Stomach smooth muscle (tissue), 2 donors: ENCODE measurements around the gene GEMIN5.

Source experiments
- H3K27ac ChIP-seq: one replicate; pipeline ENCODE4 v1.7.0; 2013; ENCODE audit warnings: mild to moderate bottlenecking, low read length, inconsistent platforms
- H3K27me3 ChIP-seq, 2 donors: one replicate each; pipeline ENCODE4 v1.7.0; 2013; ENCODE audit warnings: low read length in 2 of 2; ENCODE audit not compliant: insufficient read depth in 2 of 2, control insufficient read depth in 1 of 2
- H3K36me3 ChIP-seq, 2 donors: one replicate each; pipeline ENCODE4 v1.7.0; 2013; ENCODE audit warnings: low read length in 2 of 2; ENCODE audit not compliant: control insufficient read depth in 2 of 2, insufficient read depth in 2 of 2
- H3K4me1 ChIP-seq: one replicate; pipeline ENCODE4 v1.7.0; 2013; ENCODE audit warnings: low read length; ENCODE audit not compliant: control insufficient read depth, insufficient read depth
- H3K4me3 ChIP-seq, 2 donors: one replicate each; pipeline ENCODE4 v1.7.0; 2013; ENCODE audit warnings: low read length in 2 of 2
- H3K9ac ChIP-seq, 2 donors: one replicate each; pipeline ENCODE4 v1.7.0; 2013; ENCODE audit warnings: low read length in 2 of 2, mild to moderate bottlenecking in 1 of 2
- H3K9me3 ChIP-seq, 2 donors: one replicate each; pipeline ENCODE4 v1.7.0; 2013; ENCODE audit warnings: low read length in 2 of 2; ENCODE audit not compliant: control insufficient read depth in 2 of 2
- donor health status: healthy.
- donor health status: Pancreatic carcinoma.

The GEMIN5 gene

GRCh38 chr5:154885439-154885838 lies 52.6 kb downstream of the GEMIN5 start:
- Histone ChIP-seq H3K9me3 (peaks cover 6 to 15% of the 10 kb centered on the region in 2 donors), H3K27me3 (no peaks in the 10 kb centered on the region), H3K36me3 (peaks cover 26 to 38% of the 10 kb centered on the region in 2 donors), H3K27ac (no peak overlapping the region), H3K4me3 (no peak overlapping the region), H3K4me1 (no peaks in the 10 kb centered on the region), H3K9ac (no peak overlapping the region)

GRCh38 chr5:154884424-154884823 lies 53.6 kb downstream of the GEMIN5 start:
- no peak overlapping the region for H3K4me3 ChIP-seq
- H3K36me3 ChIP-seq = peaks cover 21 to 32% of the 10 kb centered on the region in 2 donors
- no peaks in the 10 kb centered on the region for H3K4me1 ChIP-seq
- no peaks in the 10 kb centered on the region for H3K27me3 ChIP-seq
- peaks cover 6 to 15% of the 10 kb centered on the region in 2 donors for H3K9me3 ChIP-seq
- H3K27ac ChIP-seq = no peak overlapping the region
- H3K9ac ChIP-seq = no peak overlapping the region

GRCh38 chr5:154881986-154882385 lies 56.0 kb downstream of the GEMIN5 start:
- Histone ChIP-seq H3K4me1 (no peaks in the 10 kb centered on the region), H3K9ac (no peak overlapping the region), H3K27me3 (no peaks in the 10 kb centered on the region), H3K4me3 (no peak overlapping the region), H3K27ac (no peak overlapping the region), H3K36me3 (peaks cover 13 to 18% of the 10 kb centered on the region in 2 donors), H3K9me3 (peaks cover 13 to 19% of the 10 kb centered on the region in 2 donors)

- H3K27me3 ChIP-seq = no peaks in the 10 kb centered on the region
- H3K27ac ChIP-seq = no peak overlapping the region
- no peak overlapping the region for H3K9ac ChIP-seq
- peaks cover 3 to 8% of the 10 kb centered on the region in 2 donors for H3K9me3 ChIP-seq
- no peak overlapping the region for H3K4me3 ChIP-seq
- H3K4me1 ChIP-seq = no peaks in the 10 kb centered on the region
- H3K36me3 ChIP-seq = peaks cover 23% of the 10 kb centered on the region in 2 donors
Observed at GRCh38 chr5:154878642-154879335, 59.2 kb downstream of the GEMIN5 start.

GRCh38 chr5:154873791-154874331 lies 64.2 kb downstream of the GEMIN5 start:
- H3K9me3 ChIP-seq = peaks cover under 1 to 4% of the 10 kb centered on the region in 2 donors
- H3K4me3 ChIP-seq = no peak overlapping the region
- H3K4me1 ChIP-seq = no peaks in the 10 kb centered on the region
- H3K36me3 ChIP-seq = peaks cover 41 to 45% of the 10 kb centered on the region in 2 donors
- no peak overlapping the region for H3K9ac ChIP-seq
- no peaks in the 10 kb centered on the region for H3K27me3 ChIP-seq
- no peak overlapping the region for H3K27ac ChIP-seq

- no peaks in the 10 kb centered on the region for H3K27me3 ChIP-seq
- no peaks in the 10 kb centered on the region for H3K4me1 ChIP-seq
- H3K36me3 ChIP-seq = peaks cover 42 to 48% of the 10 kb centered on the region in 2 donors
- H3K9ac ChIP-seq = no peak overlapping the region
- no peak overlapping the region for H3K4me3 ChIP-seq
- H3K9me3 ChIP-seq = no peaks in the 10 kb centered on the region
- no peak overlapping the region for H3K27ac ChIP-seq
Observed at GRCh38 chr5:154871734-154872133, 66.3 kb downstream of the GEMIN5 start.

- H3K4me3 ChIP-seq = no peak overlapping the region
- no peak overlapping the region for H3K27ac ChIP-seq
- peak overlapping the region in 1 of 2 donors; percentile 29 for H3K9ac ChIP-seq
- H3K36me3 ChIP-seq = peaks cover 32 to 38% of the 10 kb centered on the region in 2 donors
- no peaks in the 10 kb centered on the region for H3K9me3 ChIP-seq
- no peaks in the 10 kb centered on the region for H3K4me1 ChIP-seq
- no peaks in the 10 kb centered on the region for H3K27me3 ChIP-seq
Observed at GRCh38 chr5:154868702-154869101, 69.3 kb downstream of the GEMIN5 start.

GRCh38 chr5:154866841-154867240 lies 71.2 kb downstream of the GEMIN5 start:
- Histone ChIP-seq H3K9me3 (no peaks in the 10 kb centered on the region), H3K4me3 (no peak overlapping the region), H3K27ac (no peak overlapping the region), H3K27me3 (no peaks in the 10 kb centered on the region), H3K36me3 (peaks cover 24 to 32% of the 10 kb centered on the region in 2 donors), H3K9ac (no peak overlapping the region), H3K4me1 (no peaks in the 10 kb centered on the region)

- Histone ChIP-seq H3K27me3 (no peaks in the 10 kb centered on the region), H3K4me1 (peaks cover under 1% of the 10 kb centered on the region), H3K36me3 (peaks cover 17 to 26% of the 10 kb centered on the region in 2 donors), H3K27ac (no peak overlapping the region), H3K9ac (no peak overlapping the region), H3K9me3 (no peaks in the 10 kb centered on the region), H3K4me3 (no peak overlapping the region)
Observed at GRCh38 chr5:154865466-154866184, 72.4 kb downstream of the GEMIN5 start.

- H3K4me1 ChIP-seq = peaks cover 12% of the 10 kb centered on the region
Observed at GRCh38 chr5:154863291-154864080, 74.5 kb downstream of the GEMIN5 start.

More at GRCh38 chr5:154863291-154864080, 74.5 kb downstream of the GEMIN5 start:
- no peaks in the 10 kb centered on the region for H3K27me3 ChIP-seq
- no peak overlapping the region for H3K9ac ChIP-seq
- no peak overlapping the region for H3K4me3 ChIP-seq
- H3K36me3 ChIP-seq = peaks cover 12 to 20% of the 10 kb centered on the region in 2 donors
- no peak overlapping the region for H3K27ac ChIP-seq
- H3K9me3 ChIP-seq = no peaks in the 10 kb centered on the region
